NCI-H1694 treated with DMSO at 0.1 percent for 48 hours (cell line): ENCODE results near the gene MYT1.
"Not testable (repeated sequence)": the region's sequence is repeated elsewhere in the genome, so short reads cannot be mapped to it uniquely, and the experiment has no call there.

Experiments
- DNase-seq: peaks from one replicate; lab custom pipeline; 2025; lab: John Stamatoyannopoulos, UW

MYT1 gene

GRCh38 chr20:64231621-64232550 is 67.6 kb downstream of the MYT1 start:
- DNase-seq, result no peak

- DNase-seq, result no peak
These were observed 68.5 kb downstream of the MYT1 start for GRCh38 chr20:64232794-64233193.

- DNase-seq, result no peak
These were observed 69.5 kb downstream of the MYT1 start for GRCh38 chr20:64233725-64234124.

- DNase-seq, result no peak
These were observed 70.1 kb downstream of the MYT1 start for GRCh38 chr20:64234291-64234791.

GRCh38 chr20:64234921-64235565 is 70.8 kb downstream of the MYT1 start:
- DNase-seq, result not testable (repeated sequence)

- no peak for DNase-seq
These were observed 72.2 kb downstream of the MYT1 start for GRCh38 chr20:64236137-64237088.

GRCh38 chr20:64237316-64237715 is 73.1 kb downstream of the MYT1 start:
- no peak for DNase-seq

GRCh38 chr20:64238115-64238825 is 74.0 kb downstream of the MYT1 start:
- no peak for DNase-seq

GRCh38 chr20:64238851-64239387 is 74.7 kb downstream of the MYT1 start:
- DNase-seq, result no peak

- DNase-seq, result no peak
These were observed 75.4 kb downstream of the MYT1 start for GRCh38 chr20:64239449-64240242.

- no peak for DNase-seq
These were observed 76.2 kb downstream of the MYT1 start for GRCh38 chr20:64240243-64241015.

GRCh38 chr20:64241061-64241460 is 76.8 kb downstream of the MYT1 start:
- no peak for DNase-seq

- no peak for DNase-seq
These were observed 77.9 kb downstream of the MYT1 start for GRCh38 chr20:64242003-64242796.

- no peak for DNase-seq
These were observed 78.7 kb downstream of the MYT1 start for GRCh38 chr20:64242797-64243475.

- DNase-seq, result no peak
These were observed 80.1 kb downstream of the MYT1 start for GRCh38 chr20:64244281-64244805.

GRCh38 chr20:64244870-64245603 is 80.8 kb downstream of the MYT1 start:
- DNase-seq, result no peak
